GM04504 (cell line): ENCODE data around the gene SECTM1.

Experiments
- DNase-seq: peaks from one replicate; pipeline ENCODE4 v3.0.0-alpha.2; 2012; ENCODE audit warnings: low read depth

Gene SECTM1

GRCh38 chr17:82278786-82279391 is 54.7 kb downstream of the SECTM1 start:
- no peak for DNase-seq

DNA sequence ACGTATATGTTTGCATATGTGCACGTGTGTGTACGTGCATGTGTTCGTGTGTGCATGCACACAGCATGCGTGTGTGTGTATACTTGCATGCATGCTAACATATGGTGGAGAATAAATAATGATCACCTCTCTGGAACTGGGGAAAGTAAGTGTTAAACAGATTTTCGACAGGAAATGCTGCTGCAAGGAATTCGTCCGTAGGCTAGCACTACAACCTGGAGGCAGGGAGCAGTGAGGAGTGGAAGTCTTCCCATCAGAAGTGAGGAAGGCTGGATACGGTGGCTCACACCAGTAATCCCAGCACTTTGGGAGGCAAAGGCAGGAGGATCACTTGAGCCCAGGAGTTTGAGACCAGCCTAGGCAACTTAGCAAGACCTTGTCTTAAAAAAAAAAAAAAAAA is 55.3 kb downstream of the SECTM1 start:
- DNase-seq: no peak

DNA sequence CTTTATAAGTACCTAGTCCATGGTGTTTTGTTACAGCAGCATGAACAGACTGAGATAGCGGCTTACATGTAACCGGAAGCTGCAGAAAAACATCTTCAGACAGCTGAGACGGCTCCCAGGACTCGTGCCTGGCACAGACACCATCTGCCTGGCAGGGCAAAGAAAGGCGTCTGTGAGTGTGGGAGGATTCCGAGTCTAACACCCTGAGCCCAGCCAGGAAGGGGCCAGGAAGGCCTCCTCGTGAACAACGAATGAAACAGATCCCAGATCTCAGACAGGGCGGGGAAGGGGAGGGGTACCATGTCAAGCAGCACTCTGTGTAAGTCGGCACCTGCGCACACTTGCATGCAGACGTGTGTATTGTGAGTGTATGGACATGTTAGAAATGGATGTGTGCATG is 55.7 kb downstream of the SECTM1 start:
- DNase-seq: no peak

- no peak for DNase-seq
Observed at GRCh38 chr17:82276938-82277337, 56.6 kb downstream of the SECTM1 start.

- DNase-seq: no peak
Observed at GRCh38 chr17:82275326-82275725, 58.2 kb downstream of the SECTM1 start.

- no peak for DNase-seq
Observed at GRCh38 chr17:82274134-82275020, 59.2 kb downstream of the SECTM1 start.

DNA sequence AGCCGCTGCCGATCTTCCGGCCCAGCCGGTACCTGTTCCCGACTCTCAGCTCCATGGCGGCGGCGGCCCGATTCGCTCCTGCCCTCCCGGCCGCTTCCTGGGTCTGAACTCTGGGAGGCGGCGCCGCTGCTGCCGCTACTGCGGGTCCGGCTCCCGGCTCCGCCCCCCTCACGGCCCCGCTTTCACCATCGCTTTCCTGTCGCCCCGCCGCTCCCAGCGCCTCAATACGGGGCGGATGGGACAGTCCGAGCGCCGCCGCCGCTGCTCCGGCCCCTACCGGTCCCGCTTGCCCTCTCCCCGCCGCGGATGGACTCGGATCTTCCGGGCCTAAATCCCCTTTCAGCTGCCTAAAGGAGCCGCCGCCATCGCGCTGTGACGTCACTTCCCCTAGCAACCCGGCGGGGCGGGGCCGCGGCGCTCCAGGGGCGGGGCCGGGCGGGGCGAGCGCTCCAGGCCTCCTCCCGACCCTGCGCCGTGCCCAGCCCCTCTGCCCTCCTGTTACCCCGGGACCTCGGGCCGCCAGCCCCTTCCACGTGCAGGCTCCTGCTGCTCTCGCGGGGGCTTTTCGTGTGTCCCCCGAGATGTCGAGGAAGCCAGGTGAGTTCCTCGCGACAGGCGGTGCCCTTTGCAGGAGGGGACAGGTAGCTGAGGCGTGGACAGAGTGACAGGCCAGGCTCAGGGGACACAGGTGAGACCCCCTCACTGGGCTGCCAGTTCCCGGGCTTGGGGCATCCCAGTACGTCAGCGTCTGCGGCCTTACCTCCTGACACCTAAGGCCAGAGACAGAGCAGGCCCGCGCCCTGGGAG is 60.0 kb downstream of the SECTM1 start, which contains the start of gene CSNK1D:
CSNK1D (minus strand) TSS at position 374 of the 807 bp plus-strand sequence; CDS start at position 55, 319 bp downstream.
- peak; percentile 67 for DNase-seq

DNA sequence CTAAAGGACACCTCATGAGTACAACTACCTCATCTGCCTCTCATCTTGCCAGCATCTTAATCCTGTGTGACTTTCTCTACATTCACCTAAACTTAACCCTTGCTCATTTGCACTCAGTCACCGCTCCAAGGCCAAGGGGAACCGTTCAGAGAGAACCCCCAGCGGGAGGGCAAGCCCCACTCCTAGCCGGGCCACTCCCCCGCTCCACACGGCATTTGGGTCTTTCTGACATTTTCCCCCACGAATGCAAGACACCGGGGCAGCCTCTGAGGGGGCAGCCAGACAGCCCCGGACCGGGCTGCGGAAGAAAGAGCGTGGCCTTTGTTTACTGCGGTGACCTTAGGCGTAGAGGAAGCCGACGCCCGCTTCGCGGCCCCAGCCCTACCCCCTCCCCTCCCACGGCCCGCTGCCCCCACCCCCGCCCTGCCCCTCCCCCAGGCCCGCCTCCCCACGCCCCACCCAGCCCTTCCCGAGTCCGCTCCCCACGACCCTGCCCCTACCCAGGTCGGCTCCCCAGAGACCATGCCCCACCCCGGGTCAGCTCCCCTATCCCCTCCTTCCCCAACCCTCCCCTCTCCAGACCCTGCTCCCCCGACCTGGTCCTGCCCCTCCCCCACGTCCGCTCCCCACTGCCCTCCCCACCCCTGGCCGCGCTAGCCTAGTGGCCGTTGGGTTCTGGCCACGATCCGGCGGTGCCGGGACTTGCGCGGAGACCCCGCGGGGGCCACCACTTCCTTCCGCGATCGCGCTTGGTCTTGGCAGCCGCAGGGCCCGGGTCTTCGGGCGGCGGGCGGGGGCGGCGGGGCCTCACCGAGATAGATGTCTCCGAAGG is 60.9 kb downstream of the SECTM1 start:
- no peak for DNase-seq

DNA sequence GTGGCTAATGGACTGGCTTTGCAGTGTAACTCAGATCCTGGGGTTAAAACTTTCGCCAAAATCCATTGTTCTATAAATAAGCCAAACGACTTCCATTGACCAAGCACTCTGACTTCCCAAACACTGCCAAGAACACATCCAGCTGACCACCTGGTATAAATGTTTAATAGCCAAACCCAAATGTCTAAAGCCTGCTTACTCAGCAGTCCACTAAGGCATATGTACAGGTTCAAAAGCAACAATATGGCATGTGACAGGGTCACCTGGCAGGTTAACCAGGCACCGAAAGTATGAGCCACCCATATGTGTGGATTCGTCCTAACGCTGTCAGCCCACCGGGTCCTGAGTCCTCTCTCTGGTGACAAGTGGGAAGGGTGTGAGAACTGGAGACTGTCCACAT is 62.2 kb downstream of the SECTM1 start:
- DNase-seq: no peak
